Neural cell (in vitro differentiated cells): ENCODE data around the gene KIF4A.

Source experiments
- CTCF ChIP-seq: fragments of 450-650 bp; IDR thresholded peaks from 2 replicates; pipeline ENCODE4 v1.5.1; 2014; ENCODE audit warnings: antibody characterized with exemption, mild to moderate bottlenecking, moderate library complexity; ENCODE audit not compliant: poor library complexity, severe bottlenecking
- EP300 ChIP-seq: fragments of 450-650 bp; conservative IDR thresholded peaks from 2 replicates; pipeline ENCODE4 v1.6.1; 2014; ENCODE audit warnings: antibody characterized with exemption, mild to moderate bottlenecking, moderate library complexity; ENCODE audit not compliant: poor library complexity, severe bottlenecking
- EZH2 ChIP-seq: fragments of 200-600, 300-800 bp; shearing (Covaris generic), sonication (generic); IDR thresholded peaks from 2 replicates; pipeline ENCODE4 v1.6.1; 2014; ENCODE audit warnings: antibody characterized with exemption, low read length, borderline replicate concordance, mild to moderate bottlenecking; ENCODE audit not compliant: insufficient read depth, poor library complexity, severe bottlenecking
- MXI1 ChIP-seq: fragments of 450-650 bp; conservative IDR thresholded peaks from 2 replicates; pipeline ENCODE4 v1.6.1; 2014; ENCODE audit warnings: antibody characterized with exemption, mild to moderate bottlenecking; ENCODE audit not compliant: poor library complexity, severe bottlenecking
- POLR2AphosphoS5 ChIP-seq: IDR thresholded peaks from 2 replicates; pipeline ENCODE4 v1.6.1; 2012
- RAD21 ChIP-seq: fragments of 450-650 bp; conservative IDR thresholded peaks from 2 replicates; pipeline ENCODE4 v1.6.1; 2014; ENCODE audit warnings: antibody characterized with exemption, mild to moderate bottlenecking, moderate library complexity
- REST ChIP-seq: IDR thresholded peaks from 2 replicates; pipeline ENCODE4 v1.6.1; 2012; ENCODE audit warnings: borderline replicate concordance
- SMC3 ChIP-seq: fragments of 450-650 bp; conservative IDR thresholded peaks from 2 replicates; pipeline ENCODE4 v1.6.1; 2014; ENCODE audit warnings: antibody characterized with exemption, mild to moderate bottlenecking, moderate library complexity; ENCODE audit not compliant: poor library complexity
- TAF1 ChIP-seq: IDR thresholded peaks from 2 replicates; pipeline ENCODE4 v1.6.1; 2012; ENCODE audit warnings: low read depth

GRCh38 chrX:70464051-70464450, 174.1 kb downstream of the KIF4A start:
- no peak for TF ChIP-seq CTCF
- no peak for TF ChIP-seq POLR2AphosphoS5
- TF ChIP-seq RAD21 = no peak
- no peak for TF ChIP-seq TAF1
- no peak for TF ChIP-seq REST
- no peak for TF ChIP-seq EZH2
- TF ChIP-seq EP300 = no peak
- no peak for TF ChIP-seq MXI1
- TF ChIP-seq SMC3 = no peak
